Cerebellar nuclear complex (tissue), 1 donor: ENCODE data around the gene CD101.

Experiments used
- DNase-seq, 2 experiments: peaks; one replicate each; lab custom pipeline; 2025; lab: John Stamatoyannopoulos, UW

CD101 gene

GRCh38 chr1:117015724-117016123 lies 14.2 kb downstream of the CD101 start:
- no peak for DNase-seq

- no peak for DNase-seq
Measured at GRCh38 chr1:117017062-117017461, 15.5 kb downstream of the CD101 start.

- DNase-seq: no peak
Measured at GRCh38 chr1:117017648-117018047, 16.1 kb downstream of the CD101 start.

- DNase-seq: no peak
Measured at GRCh38 chr1:117020526-117021156, 19.1 kb downstream of the CD101 start.

- no peak for DNase-seq
Measured at GRCh38 chr1:117022114-117022513, 20.6 kb downstream of the CD101 start.

GRCh38 chr1:117025568-117025967 lies 24.0 kb downstream of the CD101 start:
- DNase-seq: no peak

GRCh38 chr1:117026361-117026760 lies 24.8 kb downstream of the CD101 start:
- DNase-seq: no peak

GRCh38 chr1:117029685-117030084 lies 28.1 kb downstream of the CD101 start:
- no peak for DNase-seq

- no peak for DNase-seq
Measured at GRCh38 chr1:117030271-117030877, 28.8 kb downstream of the CD101 start.

- no peak for DNase-seq
Measured at GRCh38 chr1:117032266-117032665, 30.7 kb downstream of the CD101 start.

- no peak for DNase-seq
Measured at GRCh38 chr1:117032681-117033539, 31.4 kb downstream of the CD101 start.

- no peak for DNase-seq
Measured at GRCh38 chr1:117033772-117034171, 32.2 kb downstream of the CD101 start.

GRCh38 chr1:117034791-117035290 lies 33.3 kb downstream of the CD101 start:
- DNase-seq: no peak

GRCh38 chr1:117036018-117036461 lies 34.5 kb downstream of the CD101 start:
- no peak for DNase-seq

- DNase-seq: no peak
Measured at GRCh38 chr1:117037802-117038201, 36.2 kb downstream of the CD101 start.

GRCh38 chr1:117038236-117038635 lies 36.7 kb downstream of the CD101 start:
- DNase-seq: no peak

- DNase-seq: no peak
Measured at GRCh38 chr1:117044217-117044616, 42.7 kb downstream of the CD101 start.

GRCh38 chr1:117045644-117046043 lies 44.1 kb downstream of the CD101 start:
- DNase-seq: no peak

GRCh38 chr1:117046781-117047180 lies 45.2 kb downstream of the CD101 start:
- DNase-seq: no peak

- DNase-seq: no peak
Measured at GRCh38 chr1:117047271-117047670, 45.7 kb downstream of the CD101 start.

GRCh38 chr1:117049857-117050256 lies 48.3 kb downstream of the CD101 start:
- no peak for DNase-seq

GRCh38 chr1:117051224-117052064 lies 49.9 kb downstream of the CD101 start:
- no peak for DNase-seq
